Skin of body (tissue), 2 donors: ENCODE results near the gene MICAL2. TPM values are rescaled to one million over a fixed set of nuclear protein-coding genes. Genes with fewer than 3 reads are reported as not detected.

ENCODE experiments used
- DNase-seq: peaks from one replicate; lab custom pipeline; 2025; lab: John Stamatoyannopoulos, UW
- total RNA-seq: library from RNA; depleted of rRNA; stranded (reverse); fragments of >200 nt; gene quantifications from one replicate; pipeline ENCODE4 v1.2.3, GENCODE V29; 2014

MICAL2 gene
- total RNA-seq, 1 donor from 2014 or later: 57.8 TPM

GRCh38 chr11:12183827-12184620 is 73.6 kb downstream of the MICAL2 start:
- no peak for DNase-seq

GRCh38 chr11:12184699-12185098 is 74.3 kb downstream of the MICAL2 start:
- no peak for DNase-seq

GRCh38 chr11:12185106-12185690 is 74.8 kb downstream of the MICAL2 start:
- no peak for DNase-seq

- peak; percentile 18 for DNase-seq
Measured at GRCh38 chr11:12185914-12186313, 75.5 kb downstream of the MICAL2 start.

- DNase-seq: no peak
Measured at GRCh38 chr11:12186701-12187100, 76.3 kb downstream of the MICAL2 start.

- DNase-seq: no peak
Measured at GRCh38 chr11:12187399-12187798, 77.0 kb downstream of the MICAL2 start.

GRCh38 chr11:12188548-12189317 is 78.3 kb downstream of the MICAL2 start:
- DNase-seq: no peak

GRCh38 chr11:12189543-12190235 is 79.3 kb downstream of the MICAL2 start:
- DNase-seq: no peak

GRCh38 chr11:12190511-12190910 is 80.1 kb downstream of the MICAL2 start:
- DNase-seq: no peak

GRCh38 chr11:12192794-12193514 is 82.6 kb downstream of the MICAL2 start:
- DNase-seq: no peak

- no peak for DNase-seq
Measured at GRCh38 chr11:12193515-12194336, 83.3 kb downstream of the MICAL2 start.

- no peak for DNase-seq
Measured at GRCh38 chr11:12195768-12196167, 85.4 kb downstream of the MICAL2 start.

GRCh38 chr11:12196308-12196707 is 85.9 kb downstream of the MICAL2 start:
- no peak for DNase-seq

- no peak for DNase-seq
Measured at GRCh38 chr11:12196872-12197271, 86.5 kb downstream of the MICAL2 start.

- DNase-seq: no peak
Measured at GRCh38 chr11:12198251-12199222, 88.1 kb downstream of the MICAL2 start.

- DNase-seq: no peak
Measured at GRCh38 chr11:12199231-12199948, 89.0 kb downstream of the MICAL2 start.

GRCh38 chr11:12200279-12200990 is 90.0 kb downstream of the MICAL2 start:
- DNase-seq: no peak
